ENCODE data around the gene LCT.
"Not testable (repeated sequence)": the region's sequence is repeated elsewhere in the genome, so short reads cannot be mapped to it uniquely, and the experiment has no call there.

The LCT gene

DNA sequence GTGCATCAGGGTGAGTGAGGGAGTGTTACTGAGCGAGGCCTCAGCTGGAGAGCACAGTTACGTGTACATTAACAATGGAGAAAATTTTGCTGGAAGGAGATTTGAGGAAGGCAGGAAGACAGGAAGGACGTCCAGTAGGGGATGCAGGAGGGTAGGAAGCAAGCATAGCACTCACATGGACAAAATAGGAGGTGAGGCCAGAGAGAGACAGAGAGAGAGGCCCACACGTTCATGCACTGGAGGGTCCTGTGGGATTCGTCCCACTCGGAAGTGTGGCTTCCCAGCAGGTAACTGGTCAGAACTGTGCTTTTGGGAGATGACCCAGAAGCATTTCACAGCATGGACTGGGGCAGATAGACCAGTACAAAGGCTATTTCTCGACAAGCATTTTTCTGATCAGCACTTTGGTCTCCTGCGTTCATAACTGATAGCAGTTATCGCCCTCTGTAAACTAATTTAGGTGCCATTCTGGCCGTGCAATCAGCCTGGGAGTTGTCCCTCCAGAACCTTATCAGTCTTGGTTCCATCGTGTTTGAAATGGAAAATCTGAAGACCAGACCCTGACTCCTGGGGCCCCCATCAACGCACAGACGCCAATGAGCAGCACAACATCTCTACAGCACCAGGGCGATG, 5.7 kb downstream of the LCT start:
- no peak for DNase-seq (ENCODE audit: low spot score)

DNA sequence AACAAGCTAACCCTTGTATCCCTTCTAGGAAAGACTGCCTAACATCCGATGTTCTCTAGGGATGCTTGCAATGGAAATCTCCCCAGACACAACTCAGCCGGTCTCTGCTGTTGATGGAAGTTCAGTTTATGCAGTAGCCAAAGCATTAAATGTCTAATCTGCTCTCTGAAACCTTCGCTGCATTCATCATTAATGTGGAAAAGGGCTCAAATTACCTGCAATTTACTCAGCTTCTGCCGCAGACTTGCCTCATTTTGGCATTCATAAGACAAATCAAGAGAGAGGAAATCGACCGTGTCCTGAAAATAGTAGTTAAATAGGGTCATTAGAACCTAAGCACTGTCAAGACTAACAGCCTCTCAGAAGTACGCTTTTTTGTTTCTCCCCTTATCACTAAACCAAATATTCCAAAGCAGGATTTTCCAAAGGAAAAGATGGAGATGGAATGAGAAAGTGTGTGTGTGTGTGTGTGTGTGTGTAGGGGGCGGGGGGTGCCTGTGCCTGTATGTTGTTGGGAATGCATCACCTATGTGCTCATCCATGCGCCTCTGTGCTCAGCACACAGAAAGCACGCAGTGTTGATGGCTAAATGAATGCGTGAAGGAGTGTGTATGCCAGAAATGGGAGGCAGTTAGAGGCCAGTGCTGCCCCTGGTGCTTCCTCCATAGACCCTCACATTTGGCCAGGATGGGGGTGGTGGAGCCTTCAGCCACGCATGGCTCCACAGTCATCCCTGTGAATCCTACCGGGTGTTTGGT, 7.4 kb downstream of the LCT start:
- DNase-seq (ENCODE audit: low spot score), result no peak

DNA sequence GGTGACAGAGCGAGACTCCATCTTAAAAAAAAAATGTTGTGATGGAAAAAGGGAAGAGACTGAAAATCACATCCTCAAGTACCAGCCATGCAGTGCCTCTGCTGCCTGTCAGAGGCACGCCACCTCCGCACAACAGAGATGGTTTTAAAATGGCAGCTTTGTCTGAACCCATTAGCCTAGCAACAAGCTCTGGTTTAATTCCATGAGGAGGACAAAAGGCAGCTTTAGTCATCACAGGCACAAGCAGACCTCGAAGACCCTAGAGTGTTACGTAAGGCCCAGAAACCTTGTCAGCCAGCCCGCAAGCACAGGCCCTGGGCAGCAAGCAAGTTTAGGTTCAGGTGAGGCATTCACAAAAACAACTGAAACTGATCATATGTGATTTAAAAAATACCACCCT, 10.4 kb downstream of the LCT start:
- no peak for DNase-seq (ENCODE audit: low spot score)

DNA sequence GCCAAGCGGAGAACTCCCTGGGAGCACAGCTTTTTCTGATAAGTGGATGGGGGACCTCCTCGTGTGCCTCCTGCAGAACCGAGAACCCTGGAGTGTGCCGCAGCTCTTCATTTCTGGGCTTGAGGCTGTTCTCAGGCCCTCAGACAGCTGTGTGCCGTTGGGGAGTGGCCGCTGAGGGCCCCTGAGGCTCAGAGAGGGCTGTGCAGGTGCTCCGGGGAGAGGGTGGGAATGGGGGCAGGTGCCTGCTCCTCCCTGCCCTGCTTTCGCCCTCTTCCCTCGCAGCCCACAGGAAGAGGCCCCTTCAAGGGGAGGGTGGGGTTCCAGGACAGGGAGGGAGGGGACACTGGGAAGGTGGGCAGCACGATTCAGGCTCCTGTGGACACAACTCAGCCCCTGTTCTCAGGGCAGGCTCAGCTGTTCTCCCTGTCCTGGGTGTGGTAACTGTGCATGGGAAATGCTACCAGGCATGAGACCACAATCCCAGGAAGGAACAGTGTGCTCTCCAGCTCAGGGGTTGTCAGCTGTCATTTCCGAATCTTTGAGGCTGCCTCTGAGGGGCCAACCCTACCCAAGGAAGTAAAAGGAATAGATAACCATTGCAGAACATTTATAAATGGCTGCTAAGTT, 11.3 kb downstream of the LCT start:
- no peak for DNase-seq (ENCODE audit: low spot score)

DNA sequence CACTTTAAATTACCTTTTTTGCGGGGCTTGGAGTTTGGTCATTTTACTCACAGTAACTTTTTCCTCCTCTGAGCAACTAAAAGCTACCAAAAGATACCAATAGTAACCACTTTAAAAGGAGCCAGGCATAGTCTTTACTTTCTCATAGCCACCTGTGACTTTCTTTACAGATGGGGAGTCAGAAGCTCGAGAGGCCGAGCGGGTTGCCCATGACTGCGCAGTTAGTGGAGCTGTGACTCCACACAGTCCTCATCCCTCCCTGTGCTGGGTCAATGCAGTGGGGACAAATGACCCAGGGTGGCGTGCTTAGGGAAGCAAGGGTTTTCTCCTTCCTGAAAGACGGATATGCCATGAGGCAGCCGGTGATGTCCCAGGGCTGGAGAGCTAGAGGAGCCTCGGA, 11.9 kb downstream of the LCT start:
- DNase-seq (ENCODE audit: low spot score), result no peak

DNA sequence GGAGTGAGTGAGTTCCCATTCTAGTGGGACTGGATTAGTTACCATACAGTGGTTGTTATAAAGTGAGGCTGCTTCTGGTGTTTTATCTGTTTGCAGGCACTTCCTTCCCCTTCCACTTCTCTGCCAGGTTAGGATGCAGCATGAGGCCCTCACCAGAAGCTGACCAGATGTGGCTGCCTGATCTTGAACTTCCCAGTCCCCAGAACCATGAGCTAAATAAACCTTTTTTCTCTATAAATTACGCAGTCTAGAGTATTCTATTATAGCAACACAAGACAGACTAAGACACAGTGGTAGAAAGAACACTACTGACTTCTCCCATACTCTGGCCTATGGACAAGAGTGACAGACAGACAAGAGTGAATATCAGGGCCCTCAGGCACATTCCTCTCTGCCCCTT, 14.1 kb downstream of the LCT start:
- no peak for DNase-seq (ENCODE audit: low spot score)

DNA sequence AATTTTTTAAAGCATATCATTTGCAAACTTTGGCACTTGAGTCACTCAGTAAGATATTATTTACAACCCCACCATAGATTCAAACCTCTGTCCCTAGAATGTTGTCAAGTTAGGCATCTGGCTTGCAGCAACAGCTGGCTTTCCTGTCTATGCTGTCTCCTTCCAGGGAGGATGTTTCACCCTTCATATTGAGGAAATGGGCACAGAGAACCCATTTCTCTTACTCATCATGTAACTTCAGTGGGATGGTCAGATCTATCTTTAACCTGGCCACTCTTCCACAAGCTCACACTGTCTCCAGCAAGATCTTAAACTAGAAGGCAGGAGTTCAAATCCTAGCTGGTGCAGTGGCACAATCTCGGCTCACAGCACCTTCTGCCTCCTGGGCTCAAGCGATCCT, 15.8 kb downstream of the LCT start:
- no peak for DNase-seq (ENCODE audit: low spot score)

DNA sequence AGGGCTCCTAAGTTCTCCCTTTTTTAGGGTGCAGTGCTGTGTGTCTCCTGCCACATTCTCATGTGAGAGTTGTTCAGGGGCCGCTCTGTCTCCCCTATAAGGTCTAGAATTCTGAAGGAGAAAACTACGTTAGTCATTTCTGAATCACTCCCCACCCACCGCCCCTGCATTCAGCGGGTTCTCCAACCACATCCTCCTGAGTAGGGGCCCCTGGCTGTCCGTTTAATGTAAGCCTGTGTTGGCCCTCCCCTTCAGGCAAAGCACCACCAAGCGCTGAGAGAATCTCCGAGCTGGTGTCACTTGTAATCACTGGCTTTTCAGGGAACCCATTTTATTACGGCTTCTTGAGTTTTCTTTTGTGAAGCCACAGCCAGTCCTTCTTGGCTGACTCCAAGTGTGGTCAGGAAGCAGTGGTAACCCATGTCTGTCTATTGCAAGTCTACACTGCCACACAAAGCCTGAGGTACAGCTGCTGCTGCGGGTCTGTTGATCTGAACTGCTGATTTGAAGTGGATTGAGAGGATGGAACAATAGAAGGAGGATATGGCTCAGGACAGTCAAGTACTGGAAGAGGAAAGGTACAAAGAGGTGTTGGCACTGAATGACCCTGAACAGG, 16.9 kb downstream of the LCT start:
- no peak for DNase-seq (ENCODE audit: low spot score)

DNA sequence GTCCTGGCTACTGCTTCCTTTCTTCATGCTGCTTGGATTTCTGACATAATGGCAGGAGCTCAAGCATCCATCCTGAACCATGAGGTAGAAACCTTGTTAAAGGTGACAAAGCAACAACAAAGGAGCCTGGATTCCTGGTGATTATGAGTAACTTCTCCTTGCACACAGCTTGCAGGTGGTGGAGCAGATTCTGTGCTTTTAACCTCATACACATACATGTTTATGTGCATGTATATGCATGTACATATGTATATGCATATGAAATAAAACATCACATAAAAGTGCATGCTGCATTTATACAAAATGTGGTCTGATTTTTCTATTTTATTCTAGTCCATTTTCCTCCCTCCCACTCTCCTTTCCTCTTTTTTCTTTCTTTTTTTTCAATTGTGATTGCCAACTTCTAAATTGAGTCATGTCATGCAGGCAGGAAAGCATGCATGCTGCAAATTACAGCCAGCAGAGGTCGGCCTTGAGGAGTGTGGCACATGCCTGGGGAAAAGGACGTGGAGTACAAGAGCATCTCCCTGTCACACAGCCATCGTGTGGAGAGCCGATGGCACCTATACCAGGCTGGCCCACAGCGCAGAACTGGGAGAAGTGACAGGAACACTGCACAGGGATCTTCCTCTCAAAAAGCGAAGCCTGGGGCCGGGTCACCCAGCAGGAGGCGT, 17.9 kb downstream of the LCT start:
- no peak for DNase-seq (ENCODE audit: low spot score)

DNA sequence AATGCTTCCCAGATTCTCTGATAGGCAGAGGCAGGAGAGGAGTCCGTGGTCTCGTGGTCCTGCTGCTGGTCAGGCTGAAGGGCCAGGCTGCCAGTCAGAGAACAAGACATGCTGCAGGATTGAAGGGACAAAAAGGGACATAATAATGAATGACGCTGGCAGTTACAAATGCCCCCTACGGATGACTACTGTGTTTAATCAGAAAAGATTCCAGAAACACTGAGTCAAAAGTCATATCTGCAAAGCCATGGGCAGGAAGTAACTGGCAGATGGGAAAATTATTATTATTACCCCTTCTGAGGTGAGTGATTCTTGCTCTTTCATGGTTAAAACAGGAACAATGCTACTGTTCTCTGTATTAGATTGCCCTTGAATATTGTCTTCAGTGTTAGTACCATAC, 19.0 kb downstream of the LCT start:
- DNase-seq (ENCODE audit: low spot score), result no peak

DNA sequence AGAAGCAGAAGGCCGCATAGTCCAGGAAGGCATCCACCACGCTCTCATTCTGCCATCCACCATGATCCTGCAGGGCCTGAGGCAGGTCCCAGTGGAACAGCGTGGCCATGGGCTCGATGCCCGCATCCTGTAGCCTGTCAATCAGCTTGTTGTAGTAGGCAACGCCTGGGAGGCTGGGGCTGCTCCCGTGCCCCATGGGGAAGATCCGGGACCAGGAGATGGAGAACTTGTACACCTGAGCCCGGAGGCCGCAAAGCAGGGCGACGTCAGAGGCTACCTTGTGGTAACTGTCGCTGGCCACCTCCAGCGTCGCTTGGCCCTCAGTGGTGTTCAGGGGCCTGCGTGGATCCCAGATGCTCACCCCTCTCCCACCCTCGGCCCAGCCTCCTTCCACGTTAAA, 19.5 kb downstream of the LCT start:
- DNase-seq (ENCODE audit: low spot score), result no peak

DNA sequence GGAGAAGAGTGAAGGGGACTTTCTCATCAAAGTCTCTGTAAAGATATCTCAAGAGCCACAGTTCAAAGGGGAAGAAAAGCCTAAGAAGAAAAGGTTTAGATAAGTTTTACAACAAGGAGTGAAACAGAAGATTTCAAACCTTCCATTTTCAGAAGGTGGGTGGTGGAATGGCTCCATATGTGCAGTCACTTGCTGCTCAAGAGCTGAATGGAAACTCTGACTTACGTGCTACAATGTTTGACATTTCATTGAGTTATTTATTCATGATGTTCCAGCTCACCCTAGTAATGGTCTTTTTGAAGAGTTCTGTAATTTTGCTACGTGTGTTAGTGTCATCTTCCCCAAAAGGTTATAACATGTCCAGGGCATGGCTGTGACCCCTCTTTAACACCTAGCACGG, 21.7 kb downstream of the LCT start:
- DNase-seq (ENCODE audit: low spot score), result no peak

DNA sequence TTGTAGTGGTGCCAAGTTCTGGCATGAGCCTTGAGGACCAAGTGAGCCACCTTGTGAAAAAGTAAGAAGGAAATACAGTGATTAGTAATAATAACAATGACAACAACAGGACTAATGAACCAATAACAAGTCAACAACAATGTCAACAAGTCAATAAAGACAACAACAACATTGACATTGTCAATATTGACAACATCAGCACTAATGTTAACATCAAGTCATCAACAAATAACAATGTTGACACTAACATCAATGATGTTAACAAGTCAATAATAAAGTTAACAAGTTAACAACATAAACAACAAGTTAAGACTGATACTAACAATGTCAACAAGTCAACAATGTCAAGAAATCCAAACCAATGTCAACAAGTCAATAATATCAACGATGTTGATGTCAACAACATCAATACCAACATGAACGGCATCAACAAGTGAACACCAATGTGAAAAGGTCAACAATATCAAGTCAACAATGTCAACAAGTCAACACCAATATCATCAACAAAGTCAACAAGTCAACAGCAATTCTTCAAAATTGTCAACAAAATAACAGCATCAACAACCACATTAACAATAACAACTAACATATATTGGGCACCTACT, 24.0 kb downstream of the LCT start:
- DNase-seq (ENCODE audit: low spot score), result no peak

DNA sequence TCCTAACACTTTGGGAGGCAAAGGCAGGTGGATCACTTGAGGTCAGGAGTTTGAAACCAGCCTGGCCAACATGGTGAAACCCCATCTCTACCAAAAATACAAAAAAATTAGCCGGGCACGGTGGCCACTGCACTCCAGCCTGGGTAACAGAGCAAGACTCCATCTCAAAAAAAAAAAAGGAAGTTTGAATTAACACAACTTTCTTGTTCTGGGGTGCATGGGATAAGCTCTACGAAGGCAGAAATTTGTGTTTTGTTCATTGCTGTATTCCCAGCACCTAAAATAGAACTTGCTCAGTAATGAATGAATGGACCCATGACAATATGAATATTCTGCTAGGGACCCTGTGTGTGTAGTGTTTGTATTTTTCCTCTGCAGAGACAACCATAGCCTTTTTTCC, 29.1 kb downstream of the LCT start:
- not testable (repeated sequence) for DNase-seq (ENCODE audit: low spot score)

DNA sequence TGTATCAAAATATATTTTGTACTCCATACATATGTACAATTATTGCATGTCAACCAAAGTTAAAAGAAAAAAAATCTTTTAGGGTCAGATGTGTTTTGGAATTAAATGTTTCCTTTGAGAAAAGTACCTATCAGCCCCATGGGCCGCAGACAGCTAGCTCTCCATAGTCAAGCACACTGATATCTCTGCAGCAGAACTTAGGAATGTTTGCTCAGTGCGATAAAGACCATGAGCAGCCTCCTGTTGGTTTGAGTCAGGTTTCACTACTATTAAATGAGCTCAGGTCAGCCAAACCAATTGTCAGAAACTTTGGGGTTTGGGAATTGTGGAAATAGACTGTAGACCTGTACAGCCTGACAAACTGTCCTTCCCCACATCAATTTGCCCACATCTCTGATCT, 33.7 kb downstream of the LCT start:
- DNase-seq (ENCODE audit: low spot score), result no peak

DNA sequence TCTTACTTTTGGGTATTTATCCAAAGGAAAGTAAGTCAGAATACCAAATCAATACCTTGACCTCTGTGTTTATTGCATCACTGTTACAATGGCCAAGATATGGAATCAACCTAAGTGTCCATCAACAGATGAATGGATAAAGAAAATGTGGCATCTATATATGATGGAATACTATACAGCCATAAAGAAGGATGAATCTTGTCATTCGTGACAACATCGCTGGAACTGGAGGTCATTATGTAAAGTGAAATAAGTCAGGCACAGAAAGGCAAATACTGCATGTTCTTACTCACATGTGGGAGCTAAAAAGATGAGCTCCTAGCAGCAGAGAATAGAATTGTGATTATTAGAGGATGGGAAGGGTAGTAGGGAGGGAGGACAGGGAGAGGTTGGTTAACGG, 34.6 kb downstream of the LCT start:
- no peak for DNase-seq (ENCODE audit: low spot score)

DNA sequence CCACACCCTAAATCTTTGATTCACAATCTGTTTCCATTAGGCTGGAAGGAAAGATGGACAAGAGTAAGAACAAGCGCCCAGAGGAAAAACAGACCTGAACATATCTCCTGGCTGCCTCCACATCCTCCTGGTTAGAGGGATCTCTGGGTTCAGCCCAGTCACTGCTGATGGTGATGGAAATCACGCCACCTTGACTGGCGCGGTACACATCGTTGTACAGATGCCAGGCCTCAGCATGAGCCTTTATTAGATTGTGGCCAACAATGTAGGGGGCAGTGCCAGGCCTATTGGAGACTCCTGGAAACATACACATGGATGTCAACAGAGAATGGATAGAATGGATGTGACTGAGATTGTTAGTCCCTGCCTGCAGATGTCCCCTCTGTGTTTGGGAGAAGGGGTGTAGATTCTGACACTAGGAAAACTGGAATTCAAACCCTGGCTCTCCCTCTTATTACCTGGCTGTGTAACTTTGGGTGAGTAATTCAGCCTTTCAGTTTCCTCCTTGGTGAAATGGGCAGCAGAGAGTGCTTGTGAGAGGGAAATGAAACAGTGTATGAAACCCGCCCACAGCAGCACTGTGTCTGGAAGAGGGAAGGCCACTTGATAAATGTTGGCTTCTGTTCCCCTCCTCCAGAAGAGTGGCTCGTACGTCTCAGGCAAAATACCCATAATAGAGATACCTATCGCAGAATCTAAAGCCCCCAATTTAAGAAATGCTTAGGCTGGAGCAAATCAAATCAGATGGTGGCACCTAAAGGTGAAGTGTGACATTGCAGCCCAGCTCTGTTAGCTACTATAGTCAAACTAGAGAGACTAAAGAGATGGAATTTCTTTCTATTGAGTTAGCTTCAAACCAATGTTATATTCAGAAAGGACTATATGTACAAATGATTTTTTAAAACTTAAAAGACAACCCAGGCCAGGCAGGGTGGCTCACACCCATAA, 36.2 kb downstream of the LCT start:
- no peak for DNase-seq (ENCODE audit: low spot score)

DNA sequence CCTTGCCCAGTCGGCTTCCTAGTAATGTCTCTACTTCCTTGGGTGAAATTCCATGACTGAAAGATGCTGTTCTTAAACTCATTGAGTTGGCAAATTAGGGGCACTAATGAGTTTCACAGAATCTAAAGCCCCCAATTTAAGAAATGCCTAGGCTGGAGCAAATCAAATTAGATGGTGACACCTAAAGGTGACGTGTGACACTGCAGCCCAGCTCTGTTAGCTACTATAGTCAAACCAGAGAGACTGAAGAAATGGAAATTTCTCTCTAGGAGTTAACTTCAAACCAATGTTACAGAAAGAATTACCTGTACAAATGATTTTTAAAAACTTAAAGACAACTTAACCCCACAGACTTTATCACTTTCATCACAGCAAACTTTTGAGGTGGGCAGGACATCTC, 37.2 kb downstream of the LCT start:
- DNase-seq (ENCODE audit: low spot score), result no peak

DNA sequence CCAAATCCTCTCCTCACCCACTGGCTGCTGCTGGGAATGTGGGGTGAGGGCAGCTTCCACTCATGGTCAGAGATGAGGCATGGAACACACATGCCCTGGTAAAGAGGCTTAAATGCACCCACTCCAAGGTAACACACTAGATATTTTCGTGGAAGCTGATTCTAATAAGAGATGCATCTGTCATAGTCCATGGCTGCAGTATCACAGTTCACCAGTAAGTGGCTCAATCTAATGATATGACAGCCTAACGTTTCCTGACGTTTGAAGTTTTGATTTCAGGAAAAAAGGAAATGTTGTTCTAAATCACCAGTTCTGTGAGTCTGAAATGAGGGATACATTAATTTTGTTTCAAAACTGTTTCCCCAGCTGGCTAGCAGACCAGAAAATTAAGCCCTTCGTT, 38.2 kb downstream of the LCT start:
- DNase-seq (ENCODE audit: low spot score), result no peak

DNA sequence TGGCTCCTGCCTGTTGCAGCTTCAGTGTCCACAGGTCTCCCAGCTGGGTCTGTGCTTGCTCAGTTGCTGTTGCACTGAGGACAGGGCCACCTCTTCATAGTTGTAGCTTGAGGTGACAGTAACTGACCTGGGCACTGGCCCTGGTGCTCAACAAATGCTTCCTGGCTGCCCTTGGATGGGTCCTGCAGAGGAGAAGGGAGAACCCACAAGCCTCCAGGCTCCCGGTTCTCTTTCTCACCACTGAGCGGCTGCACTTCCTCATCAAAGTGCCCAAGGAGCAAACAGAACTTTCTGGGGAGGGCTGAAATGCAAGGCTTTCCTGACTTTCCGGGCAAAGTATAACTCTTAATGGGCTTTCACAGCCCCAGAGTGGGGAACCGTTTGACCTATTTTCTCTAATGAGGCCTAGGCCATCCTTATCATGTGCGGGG, 38.7 kb downstream of the LCT start:
- no peak for DNase-seq (ENCODE audit: low spot score)

All from germinal center (tissue), 1 donor.